Fibroblast of lung (primary cell): Measurements from ENCODE around the gene PRKCA. TPM values are rescaled to one million over a fixed set of nuclear protein-coding genes. Genes with fewer than 3 reads are reported as not detected.
A peak's percentile ranks its signal among the peaks of the same experiment; 100 is the strongest.

Experiments
- DNase-seq, 2 donors: peaks; one replicate each; pipeline versions ENCODE4 v3.0.0 to v3.0.0-alpha.2; 2010; ENCODE audit warnings: low read depth in 2 of 2
- H2AFZ ChIP-seq: 2 replicates; pipeline ENCODE4 v1.5.1; 2012; ENCODE audit warnings: low read length, control low read depth, inconsistent platforms
- H3K27ac ChIP-seq: 2 replicates; pipeline ENCODE4 v1.5.1; 2011; ENCODE audit warnings: low read length, control low read depth; ENCODE audit not compliant: insufficient read depth
- H3K27me3 ChIP-seq: 2 replicates; pipeline ENCODE4 v1.5.1; 2011; ENCODE audit warnings: mild to moderate bottlenecking, low read length; ENCODE audit not compliant: control insufficient read depth, insufficient read depth
- H3K36me3 ChIP-seq: 2 replicates; pipeline ENCODE4 v1.5.1; 2011; ENCODE audit warnings: low read length; ENCODE audit not compliant: control insufficient read depth, insufficient read depth
- H3K4me1 ChIP-seq: 2 replicates; pipeline ENCODE4 v1.5.1; 2011; ENCODE audit warnings: low read length; ENCODE audit not compliant: control insufficient read depth, insufficient read depth; ENCODE audit errors: extremely low read depth
- H3K4me2 ChIP-seq: 2 replicates; pipeline ENCODE4 v1.5.1; 2011; ENCODE audit warnings: low read length, control low read depth; ENCODE audit not compliant: insufficient read depth; ENCODE audit errors: extremely low read depth
- H3K4me3 ChIP-seq, 4 experiments: fragments of 200-600 bp in 1 of 4; sonication (generic) in 1 of 4; replicated peaks in 1 of 4; 2 replicates each; pipeline ENCODE4 v1.5.1; 2011 to 2016; ENCODE audit warnings: low read length in 4 of 4, low read depth in 3 of 4, mild to moderate bottlenecking in 3 of 4, control low read depth in 2 of 4, inconsistent platforms in 1 of 4, mixed read lengths in 1 of 4; ENCODE audit not compliant: insufficient read depth in 1 of 4; ENCODE audit errors: control extremely low read depth in 1 of 4
- H3K79me2 ChIP-seq: 2 replicates; pipeline ENCODE4 v1.5.1; 2012; ENCODE audit warnings: mild to moderate bottlenecking, low read length, inconsistent platforms; ENCODE audit not compliant: control insufficient read depth, insufficient read depth
- H3K9ac ChIP-seq: 2 replicates; pipeline ENCODE4 v1.5.1; 2011; ENCODE audit warnings: mild to moderate bottlenecking, low read length, control low read depth; ENCODE audit not compliant: insufficient read depth
- H3K9me3 ChIP-seq: 2 replicates; pipeline ENCODE4 v1.5.1; 2012; ENCODE audit warnings: low read depth, low read length; ENCODE audit not compliant: control insufficient read depth, insufficient read depth
- H4K20me1 ChIP-seq: 2 replicates; pipeline ENCODE4 v1.5.1; 2011; ENCODE audit warnings: low read length; ENCODE audit not compliant: control insufficient read depth, insufficient read depth; ENCODE audit errors: extremely low read depth
- CTCF ChIP-seq, 2 donors: IDR thresholded peaks in 1 of 2; conservative IDR thresholded peaks in 1 of 2; 1 replicate in 1 of 2; 2 replicates in 1 of 2; pipeline ENCODE4 v1.5.1; 2011 to 2012; ENCODE audit warnings: low read length in 2 of 2, control low read depth in 1 of 2, inconsistent platforms in 1 of 2, low read depth in 1 of 2, mild to moderate bottlenecking in 1 of 2
- EZH2 ChIP-seq: IDR thresholded peaks from 2 replicates; pipeline ENCODE4 v1.5.1; 2012; ENCODE audit warnings: low read length, control low read depth, mild to moderate bottlenecking; ENCODE audit errors: missing control alignments
- polyA plus RNA-seq, 2 donors: library from polyadenylated mRNA; depleted of rRNA in 1 of 2; stranded (reverse) in 1 of 2; unstranded in 1 of 2; fragments of >200 nt; gene quantifications; 2 replicates each; pipeline ENCODE4 v1.2.1, GENCODE V29; 2011 to 2012; ENCODE audit warnings: missing spikeins in 1 of 2
- total RNA-seq: library from RNA; depleted of rRNA; stranded (reverse); fragments of >200 nt; gene quantifications from 2 replicates; pipeline ENCODE4 v1.2.1, GENCODE V29; 2014

PRKCA gene
- total and polyA plus RNA-seq, 2 donors (not counting 1 experiment from before 2014, with no cell fraction given): 34.0 to 74.2 TPM

- Histone ChIP-seq H4K20me1 (no peaks in the 10 kb centered on the region), H3K4me2 (no peak overlapping the region), H3K9ac (no peak overlapping the region), H3K4me1 (peaks cover 2% of the 10 kb centered on the region), H3K36me3 (no peaks in the 10 kb centered on the region), H3K27ac (no peak overlapping the region), H2AFZ (no peak overlapping the region), H3K79me2 (peaks cover 1% of the 10 kb centered on the region), H3K4me3 (no peak overlapping the region), H3K9me3 (no peaks in the 10 kb centered on the region), H3K27me3 (no peaks in the 10 kb centered on the region)
- no peak for DNase-seq
- TF ChIP-seq EZH2 (no peak), CTCF (conservative IDR thresholded peaks at IDR 0.05 in 1 of 2, IDR thresholded peaks at IDR 0.05 in 1 of 2; ENCODE audit: low read depth in 1 of 2, low read length in 2 of 2) (no peak)
Measured at GRCh38 chr17:66573078-66573477, 270.7 kb downstream of the PRKCA start.

- DNase-seq: no peak
- no peak overlapping the region for H2AFZ ChIP-seq
- peaks cover 5% of the 10 kb centered on the region for H3K79me2 ChIP-seq
- peaks cover 3% of the 10 kb centered on the region for H3K4me1 ChIP-seq
- H3K9ac ChIP-seq: no peak overlapping the region
- H4K20me1 ChIP-seq: no peaks in the 10 kb centered on the region
- TF ChIP-seq CTCF (conservative IDR thresholded peaks at IDR 0.05 in 1 of 2, IDR thresholded peaks at IDR 0.05 in 1 of 2; ENCODE audit: low read depth in 1 of 2, low read length in 2 of 2) (no peak), EZH2 (no peak)
- H3K9me3 ChIP-seq: no peaks in the 10 kb centered on the region
- H3K4me3 ChIP-seq: no peak overlapping the region
- H3K36me3 ChIP-seq: no peaks in the 10 kb centered on the region
- H3K27me3 ChIP-seq: no peaks in the 10 kb centered on the region
- H3K4me2 ChIP-seq: no peak overlapping the region
- no peak overlapping the region for H3K27ac ChIP-seq
Measured at GRCh38 chr17:66574123-66574522, 271.7 kb downstream of the PRKCA start.

GRCh38 chr17:66576473-66576872 is 274.1 kb downstream of the PRKCA start:
- H3K36me3 ChIP-seq: no peaks in the 10 kb centered on the region
- H3K79me2 ChIP-seq: peaks cover 7% of the 10 kb centered on the region
- no peak overlapping the region for H3K4me3 ChIP-seq
- H3K9me3 ChIP-seq: no peaks in the 10 kb centered on the region
- H4K20me1 ChIP-seq: no peaks in the 10 kb centered on the region
- DNase-seq: peak in 1 of 2 donors; percentile 59
- H3K4me2 ChIP-seq: no peak overlapping the region
- peaks cover 7% of the 10 kb centered on the region for H3K4me1 ChIP-seq
- H3K27ac ChIP-seq: no peak overlapping the region
- no peak for TF ChIP-seq EZH2
- no peak for TF ChIP-seq CTCF (conservative IDR thresholded peaks at IDR 0.05 in 1 of 2, IDR thresholded peaks at IDR 0.05 in 1 of 2; ENCODE audit: low read depth in 1 of 2, low read length in 2 of 2)
- no peaks in the 10 kb centered on the region for H3K27me3 ChIP-seq
- no peak overlapping the region for H3K9ac ChIP-seq
- H2AFZ ChIP-seq: no peak overlapping the region
